ENCODE measurements around the gene FBXL15.

- TF ChIP-seq ELF4 (IDR thresholded peaks at IDR 0.05): no peak
- no peak for TF ChIP-seq L3MBTL2 (conservative IDR thresholded peaks at IDR 0.05)
- no peak for TF ChIP-seq ZNF384 (IDR thresholded peaks at IDR 0.05)
- no peak for TF ChIP-seq SUZ12 (IDR thresholded peaks at IDR 0.05)
Observed at GRCh38 chr10:102465466-102465865, 44.8 kb downstream of the FBXL15 start.
